HG03457 (cell line): ENCODE data around the gene CBS.
"Not testable (repeated sequence)": the region's sequence is repeated elsewhere in the genome, so short reads cannot be mapped to it uniquely, and the experiment has no call there.

ENCODE experiments used
- ATAC-seq: cut with Tn5 transposase; IDR thresholded peaks from one replicate; pipeline ENCODE4 v1.9.1; 2021; ENCODE audit warnings: moderate number of reproducible peaks; ENCODE audit not compliant: unreplicated experiment

CBS gene

GRCh38 chr21:43069682-43070081, 6.0 kb downstream of the CBS start:
- ATAC-seq: not testable (repeated sequence)

- ATAC-seq: not testable (repeated sequence)
Observed at GRCh38 chr21:43068065-43068464, 7.6 kb downstream of the CBS start.

- not testable (repeated sequence) for ATAC-seq
Observed at GRCh38 chr21:43066690-43067089, 8.9 kb downstream of the CBS start.

GRCh38 chr21:43065991-43066390, 9.6 kb downstream of the CBS start:
- not testable (repeated sequence) for ATAC-seq

GRCh38 chr21:43064265-43064917, 11.2 kb downstream of the CBS start:
- not testable (repeated sequence) for ATAC-seq

- not testable (repeated sequence) for ATAC-seq
Observed at GRCh38 chr21:43062955-43063664, 12.5 kb downstream of the CBS start.

GRCh38 chr21:43053112-43053511, 22.5 kb downstream of the CBS start:
- ATAC-seq: not testable (repeated sequence)

GRCh38 chr21:43045876-43046821, 29.5 kb downstream of the CBS start:
- not testable (repeated sequence) for ATAC-seq

GRCh38 chr21:43045165-43045875, 30.3 kb downstream of the CBS start:
- not testable (repeated sequence) for ATAC-seq

- not testable (repeated sequence) for ATAC-seq
Observed at GRCh38 chr21:43044547-43044946, 31.1 kb downstream of the CBS start.

GRCh38 chr21:43043291-43043690, 32.3 kb downstream of the CBS start:
- ATAC-seq: not testable (repeated sequence)

GRCh38 chr21:43042169-43042568, 33.5 kb downstream of the CBS start:
- not testable (repeated sequence) for ATAC-seq

GRCh38 chr21:43038659-43039044, 37.0 kb downstream of the CBS start:
- not testable (repeated sequence) for ATAC-seq

- not testable (repeated sequence) for ATAC-seq
Observed at GRCh38 chr21:43037918-43038658, 37.5 kb downstream of the CBS start.

GRCh38 chr21:43036889-43037288, 38.7 kb downstream of the CBS start:
- not testable (repeated sequence) for ATAC-seq

GRCh38 chr21:43034826-43035225, 40.8 kb downstream of the CBS start:
- no peak for ATAC-seq

- ATAC-seq: no peak
Observed at GRCh38 chr21:43034101-43034500, 41.5 kb downstream of the CBS start.

GRCh38 chr21:43031121-43031619, 44.5 kb downstream of the CBS start:
- no peak for ATAC-seq

GRCh38 chr21:43029785-43030184, 45.9 kb downstream of the CBS start:
- no peak for ATAC-seq
